ENCODE data around the gene RHBDF1. TPM values are rescaled to one million over a fixed set of nuclear protein-coding genes. Genes with fewer than 3 reads are reported as not detected.
"Not testable (repeated sequence)": the region's sequence is repeated elsewhere in the genome, so short reads cannot be mapped to it uniquely, and the experiment has no call there.

Gene RHBDF1
- total RNA-seq, 4 donors from 2014 or later: 17.7 to 66.8 (median 18.8) TPM

- no peak for TF ChIP-seq CTCF (IDR thresholded peaks at IDR 0.05)
- no peak for DNase-seq (ENCODE audit: low spot score)
- ATAC-seq (ENCODE audit: low FRiP score): no peak
These were observed 36.6 kb downstream of the RHBDF1 start for GRCh38 chr16:35678-36305.

GRCh38 chr16:35011-35677 lies 37.3 kb downstream of the RHBDF1 start:
- TF ChIP-seq CTCF (IDR thresholded peaks at IDR 0.05): no peak
- ATAC-seq (ENCODE audit: low FRiP score) (no peak), DNase-seq (ENCODE audit: low spot score) (no peak)

- no peak for DNase-seq (ENCODE audit: low spot score)
- TF ChIP-seq CTCF (IDR thresholded peaks at IDR 0.05): no peak
- no peak for ATAC-seq (ENCODE audit: low FRiP score)
These were observed 37.8 kb downstream of the RHBDF1 start for GRCh38 chr16:34648-34987.

GRCh38 chr16:33877-34647 lies 38.4 kb downstream of the RHBDF1 start:
- DNase-seq (ENCODE audit: low spot score): no peak
- no peak for TF ChIP-seq CTCF (IDR thresholded peaks at IDR 0.05)
- ATAC-seq (ENCODE audit: low FRiP score): no peak

GRCh38 chr16:33154-33876 lies 39.1 kb downstream of the RHBDF1 start:
- ATAC-seq (ENCODE audit: low FRiP score); DNase-seq (ENCODE audit: low spot score): not testable (repeated sequence)

- ATAC-seq (ENCODE audit: low FRiP score); DNase-seq (ENCODE audit: low spot score): not testable (repeated sequence)
These were observed 41.8 kb downstream of the RHBDF1 start for GRCh38 chr16:30627-31026.

GRCh38 chr16:25926-26348 lies 46.5 kb downstream of the RHBDF1 start:
- not testable (repeated sequence) for ATAC-seq (ENCODE audit: low FRiP score); DNase-seq (ENCODE audit: low spot score)

GRCh38 chr16:24151-24550 lies 48.3 kb downstream of the RHBDF1 start:
- ATAC-seq (ENCODE audit: low FRiP score); DNase-seq (ENCODE audit: low spot score): not testable (repeated sequence)

GRCh38 chr16:20886-21285 lies 51.5 kb downstream of the RHBDF1 start:
- DNase-seq (ENCODE audit: low spot score); ATAC-seq (ENCODE audit: low FRiP score): not testable (repeated sequence)

- not testable (repeated sequence) for DNase-seq (ENCODE audit: low spot score); ATAC-seq (ENCODE audit: low FRiP score)
These were observed 55.2 kb downstream of the RHBDF1 start for GRCh38 chr16:17062-17765.

- not testable (repeated sequence) for ATAC-seq (ENCODE audit: low FRiP score)
- DNase-seq (ENCODE audit: low spot score): peak; percentile 99
These were observed 61.7 kb downstream of the RHBDF1 start for GRCh38 chr16:10772-11171.
